ENCODE results near the gene HACL1.
"Not testable (repeated sequence)": the region's sequence is repeated elsewhere in the genome, so short reads cannot be mapped to it uniquely, and the experiment has no call there.

The HACL1 gene

DNA sequence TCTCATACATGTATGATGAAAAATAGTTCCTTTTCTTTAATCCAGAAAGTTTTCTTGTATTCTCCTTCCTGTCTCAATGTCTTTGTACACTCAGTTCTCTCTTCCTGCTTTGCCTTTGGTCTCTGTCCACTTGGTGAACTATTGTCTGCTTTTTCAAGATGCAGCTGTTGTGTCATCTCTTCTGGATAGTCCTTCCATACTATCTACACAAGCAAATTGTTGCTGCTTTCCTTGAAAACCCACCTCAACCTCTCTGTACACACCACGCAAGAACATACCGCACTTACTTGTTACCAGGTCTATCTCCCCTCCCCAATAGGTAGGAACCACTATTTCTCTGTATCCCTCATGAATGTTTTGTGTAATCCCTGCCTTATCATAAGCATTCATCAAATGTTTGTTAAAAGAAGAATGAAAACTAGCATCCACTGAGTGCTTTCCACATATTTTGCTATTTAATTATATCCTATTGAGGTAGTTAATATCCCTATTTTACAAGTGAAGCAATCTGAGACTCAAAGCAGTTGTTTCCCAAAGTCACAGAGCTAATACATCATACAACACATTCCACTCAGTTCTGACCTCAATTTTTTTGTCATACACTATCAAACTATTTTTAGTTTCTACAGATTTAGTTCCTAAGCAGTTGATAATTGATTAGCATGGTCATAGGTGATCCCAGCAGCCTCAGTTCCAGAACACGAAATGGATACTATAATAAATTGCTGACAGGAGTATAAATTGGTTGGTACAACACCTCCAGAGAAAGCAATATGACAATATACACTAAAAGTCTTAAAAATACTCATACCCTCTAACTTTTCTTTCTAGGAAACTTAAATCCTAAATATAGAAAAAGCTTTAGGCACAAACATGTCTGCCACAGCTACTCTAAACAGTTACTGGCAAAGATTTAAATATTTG is 19.6 kb downstream of the HACL1 start:
- no peak for FAIRE-seq
- DNase-seq (ENCODE audit: low spot score): no peak

DNA sequence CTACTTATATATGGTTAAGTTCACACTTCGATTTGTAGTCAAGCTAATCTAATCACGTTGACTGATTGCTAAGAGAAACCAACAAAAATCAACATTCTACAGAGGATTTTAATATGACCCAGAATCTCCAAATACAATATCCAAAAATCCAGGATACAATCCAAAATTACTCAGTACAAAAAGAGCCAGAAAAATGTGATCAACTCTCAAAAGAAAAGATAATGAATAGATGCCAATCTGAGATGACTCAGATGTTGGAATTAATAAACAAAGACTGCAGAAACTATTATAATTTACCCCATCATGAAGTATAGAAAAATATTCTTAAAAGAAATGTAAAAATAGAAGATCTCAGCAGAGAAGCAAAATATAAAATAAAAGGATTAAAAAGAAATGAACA is 22.3 kb downstream of the HACL1 start:
- FAIRE-seq (no peak), DNase-seq (ENCODE audit: low spot score) (no peak)

GRCh38 chr3:15578289-15578867 is 23.0 kb downstream of the HACL1 start:
- DNase-seq (ENCODE audit: low spot score) (no peak), FAIRE-seq (no peak)

- DNase-seq (ENCODE audit: low spot score) (no peak), FAIRE-seq (no peak)
Observed at GRCh38 chr3:15576475-15576874, 24.9 kb downstream of the HACL1 start.

GRCh38 chr3:15575446-15575845 is 25.9 kb downstream of the HACL1 start:
- DNase-seq (ENCODE audit: low spot score): no peak
- no peak for FAIRE-seq

GRCh38 chr3:15572138-15572537 is 29.2 kb downstream of the HACL1 start:
- no peak for DNase-seq (ENCODE audit: low spot score)
- FAIRE-seq: no peak

GRCh38 chr3:15563190-15563589 is 38.2 kb downstream of the HACL1 start:
- no peak for FAIRE-seq
- no peak for DNase-seq (ENCODE audit: low spot score)

- FAIRE-seq (no peak), DNase-seq (ENCODE audit: low spot score) (no peak)
Observed at GRCh38 chr3:15562560-15562959, 38.8 kb downstream of the HACL1 start.

GRCh38 chr3:15558581-15558980 is 42.8 kb downstream of the HACL1 start:
- DNase-seq (ENCODE audit: low spot score): no peak
- FAIRE-seq: no peak

- FAIRE-seq: no peak
Observed at GRCh38 chr3:15557511-15557946, 43.8 kb downstream of the HACL1 start.

GRCh38 chr3:15556512-15556911 is 44.9 kb downstream of the HACL1 start:
- no peak for DNase-seq (ENCODE audit: low spot score)
- no peak for FAIRE-seq

More at GRCh38 chr3:15557511-15557946, 43.8 kb downstream of the HACL1 start:
- DNase-seq (ENCODE audit: low spot score): peak; percentile 70

DNA sequence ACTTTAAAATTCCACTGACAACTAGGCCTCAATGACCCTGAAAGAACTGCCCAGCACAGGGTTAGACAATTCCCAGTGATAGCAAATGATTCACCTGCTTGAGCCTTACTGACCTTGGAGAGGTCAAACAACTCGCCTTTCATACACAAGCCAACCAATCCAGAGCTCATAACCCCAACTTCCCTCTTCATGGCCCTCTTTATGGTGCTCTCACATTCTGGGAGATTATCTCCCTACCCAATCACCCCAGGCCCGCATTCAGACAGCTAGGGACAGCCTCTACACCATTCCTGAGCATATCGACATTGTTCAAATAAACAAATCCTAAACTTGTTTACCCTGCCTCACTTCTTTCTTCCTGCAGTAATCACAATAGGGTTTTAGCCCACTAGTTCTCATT is 47.6 kb downstream of the HACL1 start:
- DNase-seq (ENCODE audit: low spot score): no peak
- FAIRE-seq: no peak

GRCh38 chr3:15551902-15552301 is 49.5 kb downstream of the HACL1 start:
- FAIRE-seq: no peak
- DNase-seq (ENCODE audit: low spot score): no peak

DNA sequence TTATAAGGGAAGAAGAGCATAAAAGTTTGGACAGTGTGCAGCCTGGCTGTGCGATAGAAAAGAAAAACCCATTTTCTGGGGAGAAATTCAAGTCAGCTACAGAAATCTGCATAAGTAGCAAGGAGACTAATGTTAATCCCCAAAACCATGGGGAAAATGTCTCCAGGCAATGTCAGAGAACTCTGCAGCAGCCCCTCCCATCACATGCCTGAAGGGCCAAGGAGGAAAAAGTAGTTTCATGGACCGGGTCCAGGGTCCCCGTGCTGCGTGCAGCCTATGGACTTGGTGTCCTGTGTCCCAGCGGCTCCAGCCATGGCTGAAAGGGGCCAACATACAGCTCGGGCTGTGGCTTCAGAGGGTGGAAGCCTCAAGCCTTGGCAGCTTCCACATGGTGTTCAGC is 51.5 kb downstream of the HACL1 start:
- no peak for DNase-seq (ENCODE audit: low spot score)
- no peak for FAIRE-seq

DNA sequence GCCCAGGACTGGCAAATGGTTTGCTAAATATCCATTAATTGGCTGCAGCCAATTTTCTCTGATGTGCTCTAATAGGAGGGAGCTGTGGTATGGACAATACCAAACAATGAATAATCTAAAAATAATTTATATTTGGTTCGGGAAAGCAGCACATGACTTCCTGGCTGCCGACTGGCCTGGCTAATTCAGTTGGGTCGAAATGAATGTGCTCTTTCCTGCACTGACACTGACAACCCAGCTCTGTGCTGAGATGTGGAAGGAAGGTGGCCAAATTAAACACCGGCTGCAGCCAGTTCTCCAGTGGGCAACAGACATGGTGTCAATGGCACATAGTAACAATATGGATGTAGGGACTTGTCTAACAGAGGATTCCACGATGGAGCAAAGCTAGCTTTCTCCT is 58.8 kb downstream of the HACL1 start:
- DNase-seq (ENCODE audit: low spot score): no peak
- no peak for FAIRE-seq

GRCh38 chr3:15541371-15541770 is 60.0 kb downstream of the HACL1 start:
- FAIRE-seq: no peak
- DNase-seq (ENCODE audit: low spot score): no peak

DNA sequence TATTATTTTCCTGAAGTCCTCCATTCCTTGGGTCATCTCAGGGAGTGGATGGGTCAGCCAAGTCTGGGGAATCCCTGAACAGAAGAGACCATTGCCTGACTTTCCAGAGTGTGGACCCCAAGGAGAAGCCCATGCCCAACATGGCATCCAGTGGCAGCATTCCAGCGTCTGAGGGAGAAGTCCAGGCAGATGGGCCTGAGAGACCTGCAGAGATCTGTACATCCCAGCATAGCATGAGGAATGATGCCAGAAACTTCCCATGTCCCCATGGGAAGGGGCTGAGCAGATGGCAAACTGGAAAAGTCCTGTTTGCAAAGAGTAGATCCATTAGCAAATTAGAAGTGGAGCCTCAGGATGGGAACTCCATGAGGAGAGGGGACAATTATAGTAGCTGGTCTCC is 62.3 kb downstream of the HACL1 start:
- FAIRE-seq (no peak), DNase-seq (ENCODE audit: low spot score) (no peak)

DNA sequence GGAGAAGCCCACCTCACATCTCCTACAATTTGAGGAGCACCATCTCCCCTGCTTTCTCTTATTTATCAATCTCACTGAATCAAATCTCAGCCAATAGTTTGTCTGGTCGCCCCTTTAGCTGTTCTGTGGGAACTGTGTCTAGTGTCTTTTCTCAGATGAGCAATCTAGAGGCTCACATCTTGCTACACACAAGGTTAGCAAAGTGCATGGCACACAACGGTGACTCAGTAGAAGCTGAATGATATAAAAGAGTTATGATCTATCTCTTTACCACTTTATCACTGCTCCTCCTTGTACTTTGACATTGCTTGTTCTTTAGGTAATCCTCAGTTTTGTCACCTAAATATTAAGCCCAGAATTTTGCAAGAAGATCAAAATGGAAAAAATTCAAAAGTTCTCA is 63.0 kb downstream of the HACL1 start:
- FAIRE-seq (no peak), DNase-seq (ENCODE audit: low spot score) (no peak)

DNA sequence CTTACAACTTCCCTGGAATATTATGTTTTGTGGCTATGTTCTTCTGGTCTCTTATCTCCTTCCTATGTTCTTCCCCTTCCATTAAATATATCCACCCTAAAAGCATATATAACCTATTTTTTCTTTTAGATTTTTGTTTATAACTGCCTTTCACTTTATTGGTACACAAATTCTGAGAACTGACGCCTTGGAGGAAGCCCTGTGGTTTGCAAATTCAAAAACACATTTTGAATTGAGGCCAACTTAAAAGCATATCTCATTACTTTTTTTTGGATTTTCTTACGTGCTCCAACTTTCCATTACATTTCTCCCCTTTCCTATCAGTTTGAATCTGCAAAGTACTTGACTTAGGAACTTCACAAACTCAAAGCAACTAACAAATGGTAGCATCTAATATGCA is 64.5 kb downstream of the HACL1 start:
- DNase-seq (ENCODE audit: low spot score) (no peak), FAIRE-seq (no peak)

DNA sequence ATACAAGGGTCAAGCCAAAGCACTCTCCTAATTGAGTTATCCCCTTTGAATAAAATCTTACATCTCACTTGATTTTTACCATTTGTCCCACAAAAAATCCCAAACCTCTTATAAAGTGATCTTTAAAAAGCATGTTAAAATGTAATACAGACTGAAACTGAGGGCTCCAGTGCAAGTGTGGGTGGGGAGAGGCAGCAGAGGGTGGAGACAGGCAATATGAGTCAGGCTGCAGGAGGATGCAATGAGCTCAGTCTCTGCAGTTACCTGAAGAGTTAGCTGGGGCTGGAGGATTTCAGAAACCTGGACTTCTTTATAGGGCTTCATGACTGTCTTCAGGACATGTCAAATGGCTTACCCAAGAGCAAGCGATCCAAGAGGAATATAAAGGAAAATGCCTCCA is 65.6 kb downstream of the HACL1 start:
- no peak for FAIRE-seq
- DNase-seq (ENCODE audit: low spot score): no peak

DNA sequence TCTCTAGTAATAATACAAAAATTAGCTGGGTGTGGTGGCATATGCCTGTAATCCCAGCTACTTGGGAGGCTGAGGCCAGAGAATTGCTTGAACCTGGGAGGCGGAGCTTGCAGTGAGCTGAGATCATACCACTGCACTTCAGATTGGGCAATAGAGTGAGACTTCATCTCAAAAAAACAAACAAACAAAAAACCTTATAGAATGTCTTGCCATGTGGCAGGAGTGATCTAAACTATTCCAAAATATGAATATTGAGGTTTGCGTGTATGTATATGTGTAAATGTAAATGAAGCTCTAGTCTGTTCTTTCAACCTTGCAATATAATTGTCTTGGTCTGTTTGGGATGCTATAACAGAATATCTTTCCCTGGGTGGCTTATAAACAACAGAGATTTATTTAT is 68.8 kb downstream of the HACL1 start:
- DNase-seq (ENCODE audit: low spot score); FAIRE-seq: not testable (repeated sequence)

DNA sequence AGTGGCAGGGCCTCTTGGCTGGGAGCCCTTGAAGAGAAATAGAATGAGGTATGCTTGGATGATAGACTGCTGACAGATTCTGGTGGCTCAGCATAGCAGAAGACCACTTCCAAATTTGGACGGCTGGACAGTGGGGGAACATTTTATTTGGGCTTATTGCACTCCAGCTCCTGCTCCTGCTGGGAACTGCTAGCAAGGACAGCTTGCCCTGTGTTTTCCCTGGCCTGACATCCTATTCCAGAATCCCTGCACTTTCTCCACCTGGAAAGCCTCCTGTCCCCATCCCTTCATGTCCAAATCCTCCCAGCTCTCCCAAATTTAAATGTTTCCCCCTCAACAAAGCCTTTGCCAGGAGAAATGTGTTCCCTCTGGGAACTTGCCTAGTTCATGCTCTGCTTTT is 70.0 kb downstream of the HACL1 start:
- FAIRE-seq (no peak), DNase-seq (ENCODE audit: low spot score) (no peak)
